GM21717 (cell line): ENCODE results near the gene IBA57.

ENCODE experiments used
- ATAC-seq: cut with Tn5 transposase; IDR thresholded peaks from one replicate; pipeline ENCODE4 v1.9.1; 2021; ENCODE audit warnings: mild to moderate bottlenecking, moderate library complexity; ENCODE audit not compliant: unreplicated experiment

The IBA57 gene

DNA sequence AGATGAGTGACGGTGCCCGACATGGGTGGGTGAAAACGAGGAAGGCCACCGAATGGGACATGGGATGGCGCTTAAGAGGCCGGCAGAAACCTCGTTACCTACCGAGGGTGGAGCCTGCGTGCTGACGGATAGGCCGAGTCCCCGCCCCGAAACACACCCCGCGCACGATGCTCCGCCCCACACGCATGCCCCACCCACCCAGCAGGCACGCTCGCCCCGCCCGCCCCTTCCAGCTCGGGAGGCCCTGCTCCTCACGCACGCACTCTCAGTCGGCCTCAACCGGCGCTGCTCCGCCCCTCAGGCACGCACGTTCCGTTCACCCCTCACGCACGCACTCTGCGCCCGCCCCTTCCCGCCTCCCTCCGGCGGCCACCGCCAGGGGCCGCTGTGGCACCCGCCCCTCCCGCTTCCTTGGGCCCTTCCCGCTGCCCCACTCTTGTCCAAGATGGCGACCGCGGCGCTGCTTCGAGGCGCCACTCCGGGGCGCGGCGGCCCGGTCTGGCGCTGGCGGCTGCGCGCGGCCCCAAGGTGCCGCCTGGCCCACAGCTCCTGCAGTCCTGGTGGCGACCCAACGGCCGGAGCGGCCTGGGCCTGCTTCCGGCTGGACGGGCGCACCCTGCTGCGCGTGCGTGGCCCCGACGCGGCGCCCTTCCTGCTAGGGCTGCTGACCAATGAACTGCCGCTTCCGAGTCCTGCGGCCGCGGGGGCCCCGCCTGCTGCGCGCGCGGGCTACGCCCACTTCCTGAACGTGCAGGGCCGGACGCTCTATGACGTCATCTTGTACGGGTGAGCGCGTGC lies at the start of gene IBA57:
Gene IBA57, plus strand, starts transcription at position 433 of the 798 bp plus-strand sequence. Its CDS starts 13 bp downstream, at position 446.
- peak; percentile 83 for ATAC-seq

DNA sequence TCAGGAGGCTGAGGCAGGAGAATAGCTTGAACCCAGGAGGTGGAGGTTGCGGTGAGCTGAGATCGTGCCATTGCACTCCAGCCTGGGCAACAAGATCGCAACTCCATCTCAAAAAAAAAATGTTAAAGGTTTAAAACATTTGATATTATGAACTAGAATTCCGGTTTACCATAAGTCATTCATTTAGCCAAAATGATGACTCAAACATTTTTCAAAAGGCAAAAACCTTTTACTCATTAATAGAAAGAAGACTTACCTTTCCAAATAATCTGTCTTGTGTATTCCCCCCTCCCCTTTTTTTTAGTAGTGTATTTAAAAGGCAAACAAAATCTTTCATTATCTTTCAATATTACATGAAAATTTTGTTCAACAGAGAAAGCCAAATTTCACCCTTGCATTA lies 48.3 kb upstream of the IBA57 start:
- no peak for ATAC-seq

DNA sequence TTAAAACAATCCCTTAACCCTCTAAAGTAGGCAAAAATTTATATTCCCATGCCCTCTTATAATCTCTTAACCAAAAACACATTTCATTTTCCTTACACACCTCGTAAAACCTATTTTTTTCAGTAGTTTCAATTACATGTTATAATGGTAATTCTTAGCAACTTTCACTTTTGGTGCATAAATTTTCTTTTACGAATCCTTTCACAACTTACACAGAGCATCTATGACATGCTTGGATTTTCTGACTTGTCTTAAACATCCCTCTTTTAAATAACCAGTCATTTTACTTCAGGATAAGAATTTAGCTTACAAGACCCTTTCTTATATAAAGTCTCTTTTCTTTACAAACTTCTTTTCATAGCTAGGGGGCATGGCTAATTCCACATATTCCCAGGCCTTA lies 47.6 kb upstream of the IBA57 start:
- no peak for ATAC-seq

DNA sequence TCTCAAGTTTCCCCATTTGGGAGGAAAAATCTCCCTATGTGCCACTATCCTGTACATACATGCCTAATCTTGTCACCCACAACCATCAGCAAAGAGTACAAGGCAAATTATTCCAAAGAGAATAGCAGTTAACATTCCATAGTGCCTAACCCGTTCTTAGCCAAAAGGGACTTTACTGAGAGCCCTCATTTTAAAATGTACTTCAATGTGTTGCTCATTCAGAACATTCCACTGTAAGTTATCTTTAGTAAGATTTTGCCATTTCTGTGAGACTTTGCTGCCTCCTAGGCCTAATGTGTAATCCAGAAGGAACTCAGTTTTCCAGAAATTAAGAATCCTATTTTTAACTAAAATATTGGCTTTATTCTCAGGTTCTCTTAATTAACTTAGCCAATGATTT lies 45.3 kb upstream of the IBA57 start:
- no peak for ATAC-seq

DNA sequence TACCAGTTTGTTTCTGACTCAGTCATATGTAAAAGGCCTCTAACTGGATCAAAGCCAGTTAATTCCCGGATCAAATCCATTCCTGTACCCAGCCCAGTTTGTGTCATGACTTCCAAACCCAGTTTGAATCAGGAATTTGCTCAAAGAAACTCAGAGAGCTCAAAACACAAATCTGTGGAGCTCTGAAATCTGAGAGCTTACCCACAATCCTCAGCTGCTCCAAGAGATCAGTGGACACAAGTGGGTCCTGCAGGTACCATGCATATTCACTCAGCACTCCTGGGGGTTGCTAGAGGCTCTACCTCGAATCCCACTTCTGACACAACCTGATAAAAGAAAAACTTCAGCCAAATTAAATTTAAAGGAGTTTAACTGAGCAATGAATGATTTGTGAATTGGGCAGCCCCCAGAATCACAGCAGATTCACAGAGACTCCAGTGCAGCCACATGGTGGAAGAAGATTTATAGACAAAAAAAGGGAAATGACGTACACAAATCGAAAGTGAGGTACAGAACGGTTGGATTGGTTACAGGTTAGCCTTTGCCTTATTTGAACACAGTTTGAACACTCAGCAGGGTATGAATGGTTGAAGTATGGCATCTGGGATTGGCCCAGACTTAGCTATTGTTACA lies 44.6 kb upstream of the IBA57 start:
- no peak for ATAC-seq

DNA sequence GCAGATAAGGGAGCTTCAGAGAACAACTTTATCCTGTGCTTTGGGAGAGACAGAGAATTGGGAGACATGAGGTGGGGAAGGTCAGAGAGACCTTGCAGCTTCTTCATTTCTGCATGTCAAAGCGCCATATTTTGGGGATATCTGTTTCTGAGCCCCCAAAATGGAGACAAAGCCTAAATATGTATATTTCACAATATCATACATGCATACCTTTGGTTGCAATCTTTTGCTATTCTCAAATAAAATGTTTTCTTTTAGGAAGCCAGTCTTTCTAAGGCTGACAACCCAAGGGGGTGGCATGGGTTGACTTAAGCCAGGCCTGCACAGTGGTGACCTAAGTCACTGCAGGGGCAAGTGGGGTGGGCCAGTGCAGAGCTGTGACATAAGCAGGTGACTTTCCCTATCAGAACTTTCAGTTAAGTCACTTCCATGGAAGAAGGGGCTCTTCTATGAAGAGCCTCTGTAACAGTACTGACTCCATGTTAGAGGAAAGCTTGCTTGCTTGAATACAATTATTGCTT lies 42.6 kb upstream of the IBA57 start:
- ATAC-seq: no peak

DNA sequence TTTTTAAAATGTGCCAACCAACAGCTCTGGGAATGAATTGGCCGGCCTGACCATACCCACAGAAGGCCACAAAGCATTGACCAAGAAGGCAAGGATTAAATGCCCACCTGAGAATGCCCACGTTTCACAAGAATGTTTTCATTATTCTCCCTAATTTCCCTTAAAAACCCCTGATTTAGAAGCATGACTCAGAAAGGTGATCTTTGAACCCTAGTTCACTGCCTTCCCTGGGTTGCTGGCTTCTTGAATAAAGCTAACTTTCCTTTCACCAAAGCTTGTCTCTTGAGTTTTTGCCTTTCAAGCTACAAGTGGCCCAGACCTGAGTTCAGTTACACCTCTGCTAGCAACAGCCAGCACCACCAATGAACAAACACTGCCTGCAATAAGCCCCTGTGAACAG lies 42.1 kb upstream of the IBA57 start:
- ATAC-seq: no peak

DNA sequence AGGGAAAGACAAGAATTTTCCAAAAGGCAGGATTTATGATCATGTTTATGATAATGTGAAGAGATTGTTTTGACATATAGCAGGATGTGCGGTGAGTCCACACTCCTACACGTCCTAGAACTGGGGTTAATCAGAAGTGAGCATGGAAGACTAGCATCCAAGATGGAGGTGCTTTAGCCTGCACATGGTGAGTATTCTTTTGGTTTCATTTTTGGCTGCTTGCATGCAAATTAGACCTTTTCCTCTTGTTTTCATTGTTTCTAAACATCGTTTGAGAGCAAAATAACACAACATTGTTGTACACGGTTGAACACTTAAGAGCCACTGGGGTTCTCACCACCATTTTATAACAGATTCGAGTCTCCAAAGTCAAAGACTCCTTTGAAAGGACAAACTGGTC lies 40.4 kb upstream of the IBA57 start:
- ATAC-seq: no peak

DNA sequence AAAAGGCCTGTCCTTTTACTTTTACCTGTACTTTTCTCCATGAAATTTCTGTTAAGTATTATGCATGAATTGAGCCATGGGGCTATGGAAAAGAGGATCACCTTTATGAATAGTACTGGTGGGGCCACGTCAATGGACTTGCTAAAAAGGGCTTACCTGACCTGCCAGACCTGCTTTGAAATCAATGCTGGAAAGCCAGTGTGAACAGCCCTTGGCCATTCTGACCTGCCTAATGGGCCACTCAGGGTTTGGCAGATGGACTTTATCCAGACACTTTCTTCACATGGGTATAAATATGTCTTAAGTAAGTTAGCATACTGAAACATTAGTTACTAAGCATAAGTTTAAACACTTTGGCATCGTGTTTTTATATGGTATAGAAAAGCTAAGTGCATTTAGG lies 33.8 kb upstream of the IBA57 start:
- ATAC-seq: no peak

DNA sequence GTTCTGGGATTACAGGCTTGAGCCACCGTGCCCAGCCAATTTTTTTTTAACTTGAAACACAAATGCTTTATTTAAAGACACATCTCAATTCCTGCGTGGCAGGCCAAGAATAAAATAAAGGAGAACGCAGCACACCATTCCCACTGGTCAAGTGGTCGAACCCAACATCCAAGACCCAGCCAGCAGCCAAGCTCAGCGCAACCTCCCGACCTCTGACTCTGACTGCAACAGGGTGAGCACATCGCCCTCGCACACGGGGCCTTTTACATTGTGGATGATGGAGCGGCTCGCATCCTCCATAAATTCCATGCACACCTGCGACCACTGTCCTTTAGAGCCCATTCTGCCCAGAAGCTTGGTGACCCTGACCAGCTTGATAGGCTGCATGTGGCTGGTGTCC lies 31.0 kb upstream of the IBA57 start:
- no peak for ATAC-seq

DNA sequence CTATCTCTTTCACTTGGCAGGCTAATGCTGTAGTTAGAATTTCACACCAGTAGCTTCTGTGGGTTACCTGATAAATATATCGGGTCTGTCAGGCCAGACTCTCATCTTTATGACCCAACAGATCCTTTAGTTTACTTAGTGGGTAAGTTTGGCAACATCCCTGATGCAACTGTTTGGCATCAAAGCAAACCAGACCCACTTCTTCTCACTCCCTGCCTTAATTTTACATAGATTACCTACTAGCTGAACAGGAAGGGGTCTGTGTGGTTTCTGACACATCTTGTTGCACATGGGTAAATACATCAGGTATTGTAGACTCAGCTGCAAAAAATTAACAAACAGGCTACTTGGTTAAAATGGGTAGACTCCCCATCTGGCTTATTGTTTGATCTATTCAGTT lies 28.7 kb upstream of the IBA57 start:
- no peak for ATAC-seq

DNA sequence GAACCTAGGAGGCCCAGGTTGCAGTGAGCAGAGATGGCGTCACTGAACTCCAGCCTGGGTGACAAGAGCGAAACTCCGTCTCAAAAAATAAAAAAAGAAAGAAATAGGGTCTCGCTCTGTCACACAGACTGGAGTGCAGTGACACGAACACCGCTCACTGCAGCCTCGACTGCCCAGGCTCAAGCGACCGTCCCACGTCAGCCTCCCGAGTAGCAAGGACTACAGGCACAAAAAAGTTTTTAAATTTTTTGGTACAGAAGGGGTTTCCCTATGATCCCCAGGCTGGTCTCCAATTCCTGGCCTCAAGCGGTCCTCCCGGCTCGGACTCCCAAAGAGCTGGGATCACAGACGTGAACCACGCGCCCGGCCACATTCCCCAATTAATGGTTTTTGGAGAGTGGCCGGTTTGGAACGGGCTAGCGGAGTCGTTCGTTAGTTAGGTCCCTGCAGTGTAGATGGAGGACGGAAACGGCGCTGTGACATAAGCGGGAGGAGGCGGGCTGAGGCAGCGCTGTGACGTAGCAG lies 26.1 kb upstream of the IBA57 start:
- ATAC-seq: no peak

DNA sequence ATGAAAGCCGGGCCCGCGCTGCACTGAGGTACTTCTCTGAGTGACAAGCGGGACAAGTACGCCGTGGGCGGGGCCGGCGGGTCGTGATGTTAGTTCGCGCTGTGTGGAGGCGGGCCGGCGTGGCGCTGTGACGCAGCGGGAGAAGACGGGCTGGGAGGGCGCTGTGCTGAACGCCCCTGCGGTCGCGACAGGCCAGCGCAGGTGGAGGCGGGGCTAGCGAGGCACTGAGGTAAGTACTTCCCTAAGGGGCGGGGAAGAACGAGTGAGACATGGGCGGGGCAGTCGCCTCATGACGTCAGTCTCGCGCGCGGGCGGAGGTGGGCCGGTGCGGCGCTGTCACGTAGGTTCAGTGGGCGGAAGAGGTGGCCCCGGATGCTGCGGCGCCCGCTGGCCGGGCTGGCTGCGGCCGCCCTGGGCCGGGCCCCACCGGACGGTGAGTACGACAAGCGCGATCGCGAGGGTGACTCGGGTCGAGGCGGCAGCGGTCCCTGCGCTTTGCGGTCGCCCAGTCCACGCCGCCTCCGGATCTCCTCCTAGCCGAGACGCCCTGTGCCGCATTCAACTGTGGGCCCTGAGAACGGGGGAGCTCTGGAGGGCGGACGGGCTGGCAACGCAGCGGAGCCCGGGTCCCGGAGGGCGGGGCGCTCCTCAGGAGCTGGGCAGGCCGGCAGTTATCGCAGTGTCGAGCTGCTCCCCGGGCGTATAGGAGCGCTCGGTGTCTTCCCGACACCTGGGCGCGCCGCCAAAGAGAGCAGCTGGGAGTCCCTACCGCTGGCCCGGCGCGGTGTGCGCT lies 25.5 kb upstream of the IBA57 start, which contains the start of gene GUK1:
Gene GUK1, plus strand, starts transcription at position 349 of the 793 bp plus-strand sequence. Its CDS starts 24 bp downstream, at position 373.
- peak; percentile 91 for ATAC-seq

DNA sequence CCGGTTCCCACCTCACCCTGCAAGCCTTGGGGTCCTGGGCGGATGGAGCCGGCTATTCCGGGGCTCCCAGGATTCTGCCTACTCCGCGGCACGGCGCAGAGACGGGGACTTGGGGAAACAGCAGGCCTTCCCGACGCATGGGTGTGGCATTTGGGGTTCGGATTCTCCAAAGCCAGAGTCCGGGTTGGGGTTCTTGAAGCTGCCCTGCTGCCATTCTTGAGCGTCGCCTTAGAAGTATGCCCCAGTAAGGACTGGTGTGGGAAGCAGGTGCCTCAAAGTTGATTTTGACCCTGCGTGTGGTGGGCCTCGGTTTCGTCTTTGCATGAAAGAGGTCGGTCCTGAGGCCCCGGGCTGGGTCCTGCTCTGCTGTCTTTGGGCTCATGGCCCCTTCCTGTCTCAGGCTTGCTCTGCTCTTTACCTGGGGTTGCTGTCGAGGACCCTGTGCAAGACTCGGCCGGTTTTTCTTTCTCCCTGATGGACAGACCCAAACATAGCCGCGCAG lies 24.8 kb upstream of the IBA57 start:
- ATAC-seq: no peak

DNA sequence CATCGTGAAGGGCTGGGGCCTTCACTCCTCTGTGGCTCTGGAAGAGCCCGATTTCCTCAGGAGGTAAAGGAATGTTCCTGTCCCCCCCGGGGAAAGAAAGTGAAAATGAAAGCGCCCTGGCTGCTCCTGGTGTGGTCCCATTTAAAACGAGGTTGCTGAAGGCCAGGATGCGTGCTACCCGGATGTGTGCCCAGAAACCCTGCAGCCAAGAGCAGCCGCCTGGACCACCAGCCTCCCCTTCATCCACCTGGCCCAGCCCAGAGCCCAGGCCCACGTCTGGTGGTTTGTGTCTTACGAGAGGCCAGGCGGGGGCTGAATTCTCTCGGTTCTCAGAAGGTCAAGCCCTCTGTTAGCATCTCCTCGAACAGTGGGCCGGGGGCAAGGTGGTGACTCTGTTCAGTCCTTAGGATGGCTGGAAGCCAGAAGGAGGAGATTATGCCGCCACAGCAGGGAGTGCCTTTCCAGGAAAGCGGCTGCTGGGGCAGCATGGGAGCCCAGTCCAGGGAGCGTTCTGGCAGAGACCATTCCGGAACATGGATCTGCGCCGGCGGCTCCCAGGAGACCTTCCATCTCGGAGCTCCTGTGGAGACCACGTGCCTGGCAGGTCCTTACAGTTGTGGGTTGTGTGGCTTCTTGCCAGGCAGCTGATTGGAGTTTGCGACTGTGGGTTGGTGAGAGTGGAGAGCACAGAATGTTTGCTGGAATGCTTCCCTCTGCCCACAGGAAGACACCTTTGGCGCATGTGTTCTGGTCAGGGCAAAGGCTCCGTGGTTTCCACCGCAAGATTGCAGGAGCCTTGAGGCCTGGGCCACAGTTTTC lies 24.2 kb upstream of the IBA57 start:
- no peak for ATAC-seq

DNA sequence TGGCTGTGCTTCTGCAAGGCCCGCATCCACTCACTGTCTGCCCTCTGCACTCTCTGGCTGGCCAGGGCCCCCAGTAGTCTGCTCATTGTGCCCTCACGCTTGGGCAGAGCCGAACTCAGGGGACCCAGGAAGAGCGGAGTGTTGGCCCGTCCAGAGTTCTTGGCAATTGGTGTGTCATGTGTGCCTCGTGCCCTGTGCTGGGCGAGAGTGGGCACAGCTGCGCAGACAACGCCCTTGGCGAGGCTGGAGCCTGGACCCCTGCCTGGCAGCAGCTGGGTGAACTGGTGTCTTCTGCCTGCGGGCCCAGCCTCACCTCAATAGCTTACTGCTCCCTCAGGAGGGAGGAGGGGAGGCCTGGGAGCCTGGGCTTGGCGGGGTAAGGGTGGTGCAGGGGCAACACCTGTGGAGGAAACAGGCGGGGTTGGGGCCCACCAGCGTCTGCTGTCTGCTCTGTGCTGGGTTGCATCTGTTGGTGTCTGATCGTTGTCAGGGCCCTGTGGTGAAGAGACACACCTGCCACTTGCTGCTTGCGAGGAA lies 23.4 kb upstream of the IBA57 start:
- ATAC-seq: no peak

DNA sequence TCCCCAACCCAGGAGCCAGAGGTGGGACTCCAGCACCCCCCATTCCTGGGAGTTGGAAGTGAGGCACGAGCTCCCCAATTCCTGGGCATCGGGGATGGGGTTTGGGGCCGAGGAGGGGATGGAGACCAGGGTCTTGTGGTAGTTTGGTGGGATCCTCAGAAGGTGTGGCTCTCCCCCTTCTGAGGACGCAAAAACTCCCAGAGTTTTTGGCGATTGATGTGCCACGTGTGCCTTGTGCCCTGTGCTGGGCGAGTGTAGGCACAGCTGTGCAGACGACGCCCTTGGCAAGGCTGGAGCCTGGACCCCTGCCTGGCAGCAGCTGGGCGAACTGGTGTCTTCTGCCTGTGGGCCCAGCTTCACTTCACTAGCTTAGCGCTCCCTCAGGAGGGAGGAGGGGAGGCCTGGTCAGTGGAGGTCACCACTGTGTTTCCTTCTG lies 22.9 kb upstream of the IBA57 start:
- no peak for ATAC-seq

DNA sequence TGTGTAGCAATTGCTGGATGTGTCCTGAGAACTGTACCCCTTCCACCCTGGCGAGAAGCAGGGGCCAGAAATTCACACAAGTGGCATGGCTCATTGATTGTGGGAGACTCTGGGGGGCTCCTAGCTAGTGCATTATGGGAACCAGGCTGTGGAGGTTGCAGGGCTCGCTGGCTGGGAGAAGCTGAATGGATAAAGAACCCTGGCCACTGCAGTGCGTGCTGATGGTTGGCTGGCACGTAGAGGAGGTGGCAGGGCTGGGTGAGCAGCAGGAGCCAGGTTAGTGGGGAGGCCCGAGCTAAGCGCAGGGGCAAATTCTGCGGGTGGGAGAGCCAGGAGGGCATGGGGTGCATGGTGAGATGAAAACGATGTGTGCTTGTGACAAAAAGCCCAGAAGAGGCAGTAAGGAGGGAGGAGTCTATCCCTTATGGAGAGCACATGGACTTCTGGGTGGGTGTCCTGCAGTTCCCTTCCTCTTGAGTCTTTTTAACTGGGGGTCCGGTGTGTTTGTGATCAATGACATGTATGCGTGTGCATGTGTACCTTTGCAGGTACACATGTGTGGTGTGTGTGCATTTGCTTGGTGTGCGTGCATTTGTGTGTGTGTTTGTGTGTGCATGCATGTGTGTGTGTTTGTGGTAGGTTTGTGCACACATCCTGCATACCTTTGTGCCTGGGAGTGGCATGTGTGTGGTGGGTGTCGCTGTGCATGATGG lies 22.0 kb upstream of the IBA57 start:
- ATAC-seq: no peak
